Vagina (tissue), 2 donors: Measurements from ENCODE around the gene FAM131B. TPM values are rescaled to one million over a fixed set of nuclear protein-coding genes. Genes with fewer than 3 reads are reported as not detected.

Source experiments
- DNase-seq, 2 donors: peaks; one replicate each; pipeline ENCODE4 v3.0.0-alpha.2; 2017; ENCODE audit errors: extremely low spot score in 2 of 2
- H3K27ac ChIP-seq: fragments of 200-600 bp; sonication (generic); one replicate; pipeline ENCODE4 v1.5.1; 2019
- H3K27me3 ChIP-seq: fragments of 200-600 bp; sonication (generic); one replicate; pipeline ENCODE4 v1.5.1; 2019
- H3K36me3 ChIP-seq, 2 donors: fragments of 200-600 bp; sonication (generic); one replicate each; pipeline ENCODE4 v1.5.1; 2017 to 2019
- H3K4me1 ChIP-seq: fragments of 200-600 bp; sonication (generic); one replicate; pipeline ENCODE4 v1.5.1; 2019
- H3K4me3 ChIP-seq, 2 donors: fragments of 200-600 bp; sonication (generic); 1 replicate in 1 of 2; 2 replicates in 1 of 2; pipeline ENCODE4 v1.5.1; 2016 to 2019
- H3K9me3 ChIP-seq: fragments of 200-600 bp; sonication (generic); one replicate; pipeline ENCODE4 v1.5.1; 2019
- POLR2A ChIP-seq, 2 donors: fragments of 450-650 bp; IDR thresholded peaks; one replicate each; pipeline ENCODE4 v1.6.1; 2017; ENCODE audit warnings: antibody characterized with exemption in 2 of 2, mild to moderate bottlenecking in 2 of 2, moderate library complexity in 2 of 2
- POLR2AphosphoS5 ChIP-seq, 2 donors: sonication (generic); formaldehyde crosslinking; IDR thresholded peaks; one replicate each; pipeline ENCODE4 v1.9.0; 2017; ENCODE audit warnings: antibody characterized with exemption in 2 of 2, mild to moderate bottlenecking in 2 of 2, low read depth in 1 of 2; ENCODE audit not compliant: insufficient read depth in 1 of 2
- intact Hi-C: fragments of 100-400 bp; cut with DNase I; formaldehyde crosslinking; loops from one replicate; pipeline ENCODE4 v1.15.1; 2023
- total RNA-seq: library from RNA; depleted of rRNA; stranded (reverse); fragments of >200 nt; gene quantifications from one replicate; pipeline ENCODE4 v1.2.3, GENCODE V29; 2016
- TF ChIP-seq, protein P1 (sequence below), 3 experiments: fragments of 450-650 bp in 2 of 3; fragments of 200-600 bp in 1 of 3; sonication (generic) in 1 of 3; IDR thresholded peaks; one replicate each; pipeline ENCODE4 v1.5.1; 2017 to 2019; ENCODE audit warnings: antibody characterized with exemption in 3 of 3, mild to moderate bottlenecking in 2 of 3, moderate library complexity in 2 of 3

FAM131B gene
- total RNA-seq, 1 donor from 2014 or later, result 1.5 TPM

DNA sequence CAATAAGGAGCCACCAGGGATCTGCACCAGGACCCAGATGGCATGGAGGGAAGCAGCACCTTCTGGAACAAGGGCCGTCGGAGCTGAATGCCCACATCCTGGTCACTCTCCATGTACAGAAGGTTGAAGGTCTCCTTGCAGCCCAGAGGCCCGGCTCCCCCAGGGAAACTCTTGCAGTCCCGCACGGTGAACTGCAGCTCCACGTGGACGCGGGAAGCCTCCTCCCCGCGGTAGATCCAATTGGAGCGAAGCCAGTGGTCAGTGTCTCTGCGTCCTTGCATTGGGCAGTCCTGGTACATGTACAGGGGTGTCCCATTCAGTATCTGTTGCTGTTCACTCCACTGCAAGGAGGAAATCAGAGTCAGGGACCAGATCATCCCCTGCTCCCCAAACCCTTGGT lies 38.8 kb upstream of the FAM131B start:
- no peaks in the 10 kb centered on the region for H3K36me3 ChIP-seq
- H3K9me3 ChIP-seq, result no peaks in the 10 kb centered on the region
- intact Hi-C loops, result no loop called here
- H3K4me1 ChIP-seq, result no peaks in the 10 kb centered on the region
- TF ChIP-seq POLR2A (IDR thresholded peaks at IDR 0.05) (no peak), POLR2AphosphoS5 (IDR thresholded peaks at IDR 0.05; ENCODE audit: insufficient read depth in 1 of 2, low read depth in 1 of 2) (no peak)
- TF ChIP-seq, protein P1, sequence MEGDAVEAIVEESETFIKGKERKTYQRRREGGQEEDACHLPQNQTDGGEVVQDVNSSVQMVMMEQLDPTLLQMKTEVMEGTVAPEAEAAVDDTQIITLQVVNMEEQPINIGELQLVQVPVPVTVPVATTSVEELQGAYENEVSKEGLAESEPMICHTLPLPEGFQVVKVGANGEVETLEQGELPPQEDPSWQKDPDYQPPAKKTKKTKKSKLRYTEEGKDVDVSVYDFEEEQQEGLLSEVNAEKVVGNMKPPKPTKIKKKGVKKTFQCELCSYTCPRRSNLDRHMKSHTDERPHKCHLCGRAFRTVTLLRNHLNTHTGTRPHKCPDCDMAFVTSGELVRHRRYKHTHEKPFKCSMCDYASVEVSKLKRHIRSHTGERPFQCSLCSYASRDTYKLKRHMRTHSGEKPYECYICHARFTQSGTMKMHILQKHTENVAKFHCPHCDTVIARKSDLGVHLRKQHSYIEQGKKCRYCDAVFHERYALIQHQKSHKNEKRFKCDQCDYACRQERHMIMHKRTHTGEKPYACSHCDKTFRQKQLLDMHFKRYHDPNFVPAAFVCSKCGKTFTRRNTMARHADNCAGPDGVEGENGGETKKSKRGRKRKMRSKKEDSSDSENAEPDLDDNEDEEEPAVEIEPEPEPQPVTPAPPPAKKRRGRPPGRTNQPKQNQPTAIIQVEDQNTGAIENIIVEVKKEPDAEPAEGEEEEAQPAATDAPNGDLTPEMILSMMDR (IDR thresholded peaks at IDR 0.05), result no peak
- no peak for DNase-seq
- no peak overlapping the region for H3K27ac ChIP-seq
- no peak overlapping the region for H3K4me3 ChIP-seq
- H3K27me3 ChIP-seq, result no peaks in the 10 kb centered on the region

DNA sequence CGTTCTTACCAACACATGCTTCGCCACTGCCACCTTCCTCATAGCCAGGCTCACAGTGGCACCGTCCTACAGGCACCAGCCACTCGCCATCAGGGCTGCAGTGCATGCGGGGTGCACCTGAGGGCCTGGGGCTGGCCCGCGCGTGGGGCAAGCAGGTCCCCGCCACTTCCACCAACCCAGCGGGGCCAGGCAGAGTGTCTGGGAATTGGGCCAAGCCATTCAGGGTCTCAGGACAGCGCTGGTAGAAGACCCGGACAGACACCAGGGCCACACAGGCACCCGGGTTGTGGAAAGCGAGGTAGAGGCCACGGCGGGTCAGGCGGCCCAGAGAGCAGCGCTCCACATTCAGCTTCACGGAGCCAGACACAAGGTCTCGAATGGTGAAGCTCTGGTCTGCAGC lies 37.1 kb upstream of the FAM131B start:
- TF ChIP-seq POLR2AphosphoS5 (IDR thresholded peaks at IDR 0.05; ENCODE audit: insufficient read depth in 1 of 2, low read depth in 1 of 2), result no peak
- TF ChIP-seq, protein P1 (IDR thresholded peaks at IDR 0.05), result no peak
- no peak for TF ChIP-seq POLR2A (IDR thresholded peaks at IDR 0.05)
- intact Hi-C loops, result no loop called here
- no peak for DNase-seq
- Histone ChIP-seq H3K27ac (no peak overlapping the region), H3K36me3 (no peaks in the 10 kb centered on the region), H3K9me3 (no peaks in the 10 kb centered on the region), H3K4me3 (no peak overlapping the region), H3K27me3 (no peaks in the 10 kb centered on the region), H3K4me1 (no peaks in the 10 kb centered on the region)

DNA sequence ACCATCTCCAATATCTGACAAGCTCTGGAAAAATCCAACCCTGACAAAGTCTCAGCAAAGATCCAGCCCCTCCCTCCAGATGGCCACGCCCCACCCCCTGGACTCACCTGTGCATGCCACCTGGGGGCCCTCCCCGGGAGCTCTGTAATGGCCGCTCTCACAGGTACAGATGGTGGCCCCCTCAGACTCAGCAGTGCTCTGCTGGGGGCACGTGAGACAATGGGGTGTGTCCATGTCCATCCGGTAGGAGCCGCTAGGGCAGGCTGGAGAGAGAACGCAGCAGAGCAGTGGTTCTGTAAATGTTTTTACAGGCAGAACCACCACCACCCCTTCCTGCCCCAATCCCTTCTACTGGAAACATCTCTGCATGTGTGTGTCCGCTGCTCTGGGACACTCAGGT lies 36.6 kb upstream of the FAM131B start:
- Histone ChIP-seq H3K27ac (no peak overlapping the region), H3K36me3 (no peaks in the 10 kb centered on the region), H3K27me3 (no peaks in the 10 kb centered on the region), H3K4me3 (no peak overlapping the region), H3K4me1 (no peaks in the 10 kb centered on the region), H3K9me3 (no peaks in the 10 kb centered on the region)
- no peak for DNase-seq
- intact Hi-C loops, result no loop called here
- TF ChIP-seq POLR2A (IDR thresholded peaks at IDR 0.05) (no peak), POLR2AphosphoS5 (IDR thresholded peaks at IDR 0.05; ENCODE audit: insufficient read depth in 1 of 2, low read depth in 1 of 2) (no peak)
- TF ChIP-seq, protein P1 (IDR thresholded peaks at IDR 0.05), result no peak

DNA sequence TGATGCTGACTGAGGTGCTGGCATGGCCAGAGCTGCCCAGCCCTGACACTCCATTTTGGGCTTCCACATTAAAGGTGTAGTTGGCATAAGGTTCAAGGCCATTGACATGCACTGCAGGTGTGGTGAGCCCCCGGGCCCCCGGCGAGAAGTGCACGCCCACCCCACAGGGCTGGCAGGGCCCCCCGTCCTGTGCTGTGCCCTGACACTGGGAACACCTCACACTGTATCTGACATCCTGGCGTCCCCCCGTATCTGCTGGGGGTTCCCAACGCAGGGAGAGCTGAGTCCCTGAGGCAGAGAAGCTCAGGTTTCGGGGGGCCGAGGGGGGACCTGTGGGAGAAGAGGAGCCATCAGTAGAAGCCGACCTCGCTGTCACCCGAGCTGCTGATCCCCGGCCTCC lies 36.1 kb upstream of the FAM131B start:
- H3K27ac ChIP-seq, result no peak overlapping the region
- H3K27me3 ChIP-seq, result no peaks in the 10 kb centered on the region
- no peak for DNase-seq
- intact Hi-C loops, result no loop called here
- no peaks in the 10 kb centered on the region for H3K36me3 ChIP-seq
- no peaks in the 10 kb centered on the region for H3K4me1 ChIP-seq
- no peak for TF ChIP-seq POLR2A (IDR thresholded peaks at IDR 0.05)
- no peak for TF ChIP-seq POLR2AphosphoS5 (IDR thresholded peaks at IDR 0.05; ENCODE audit: insufficient read depth in 1 of 2, low read depth in 1 of 2)
- TF ChIP-seq, protein P1 (IDR thresholded peaks at IDR 0.05), result no peak
- H3K4me3 ChIP-seq, result no peak overlapping the region
- H3K9me3 ChIP-seq, result no peaks in the 10 kb centered on the region

DNA sequence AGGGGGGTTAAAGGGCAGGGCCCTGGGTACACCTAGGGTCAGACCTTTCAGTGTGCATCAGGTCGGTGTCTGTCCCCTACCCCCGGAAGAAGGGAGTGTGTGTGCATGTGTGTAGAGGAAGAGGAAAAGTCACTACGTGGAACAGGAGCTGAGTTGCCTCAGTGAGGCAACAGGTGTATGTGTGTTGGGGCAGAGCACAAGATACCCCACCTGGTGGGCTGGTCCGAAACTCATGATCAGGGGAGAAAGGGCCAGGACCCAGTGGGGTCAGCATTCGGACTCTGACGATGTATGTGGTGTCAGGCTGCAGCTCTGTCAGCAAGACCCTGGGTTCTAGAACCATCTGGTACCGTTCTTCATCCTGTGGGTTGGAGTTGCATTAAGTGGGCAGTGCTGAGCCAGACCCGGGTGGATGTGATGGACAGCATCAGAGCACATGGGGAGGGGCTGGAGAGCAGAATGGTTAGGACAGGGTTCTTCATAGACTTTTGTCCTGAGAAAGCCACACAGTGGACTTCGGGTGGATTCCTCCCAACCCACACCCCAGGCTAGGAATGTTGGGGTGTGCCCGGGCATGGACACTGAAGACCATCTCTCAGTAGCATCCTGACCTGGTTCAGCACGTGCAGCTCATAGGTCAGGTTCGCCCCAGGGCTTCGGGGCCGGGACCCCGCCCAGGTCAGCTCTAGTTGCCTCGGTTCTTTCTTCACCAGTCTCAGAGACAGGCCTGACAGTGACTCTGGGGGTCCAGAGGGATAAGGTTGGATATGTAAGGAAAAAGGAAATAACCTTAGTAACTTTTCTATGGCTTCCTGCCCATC lies 35.4 kb upstream of the FAM131B start:
- peaks cover 3% of the 10 kb centered on the region for H3K4me1 ChIP-seq
- no peak for DNase-seq
- H3K9me3 ChIP-seq, result no peaks in the 10 kb centered on the region
- TF ChIP-seq, protein P1 (IDR thresholded peaks at IDR 0.05), result no peak
- TF ChIP-seq POLR2AphosphoS5 (IDR thresholded peaks at IDR 0.05; ENCODE audit: insufficient read depth in 1 of 2, low read depth in 1 of 2), result no peak
- no peak for TF ChIP-seq POLR2A (IDR thresholded peaks at IDR 0.05)
- H3K27ac ChIP-seq, result no peak overlapping the region
- no peaks in the 10 kb centered on the region for H3K36me3 ChIP-seq
- no peak overlapping the region for H3K4me3 ChIP-seq
- no peaks in the 10 kb centered on the region for H3K27me3 ChIP-seq
- intact Hi-C loops, result no loop called here
